COLO668 (cell line): Measurements from ENCODE around the gene OR2T33.
A peak's percentile ranks its signal among the peaks of the same experiment; 100 is the strongest.
"Not testable (repeated sequence)": the region's sequence is repeated elsewhere in the genome, so short reads cannot be mapped to it uniquely, and the experiment has no call there.

Experiments
- DNase-seq: peaks from one replicate; lab custom pipeline; 2025; ENCODE audit not compliant: unreplicated experiment; lab: John Stamatoyannopoulos, UW

OR2T33 gene, protein sequence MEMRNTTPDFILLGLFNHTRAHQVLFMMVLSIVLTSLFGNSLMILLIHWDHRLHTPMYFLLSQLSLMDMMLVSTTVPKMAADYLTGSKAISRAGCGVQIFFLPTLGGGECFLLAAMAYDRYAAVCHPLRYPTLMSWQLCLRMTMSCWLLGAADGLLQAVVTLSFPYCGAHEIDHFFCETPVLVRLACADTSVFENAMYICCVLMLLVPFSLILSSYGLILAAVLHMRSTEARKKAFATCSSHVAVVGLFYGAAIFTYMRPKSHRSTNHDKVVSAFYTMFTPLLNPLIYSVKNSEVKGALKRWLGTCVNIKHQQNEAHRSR

DNA sequence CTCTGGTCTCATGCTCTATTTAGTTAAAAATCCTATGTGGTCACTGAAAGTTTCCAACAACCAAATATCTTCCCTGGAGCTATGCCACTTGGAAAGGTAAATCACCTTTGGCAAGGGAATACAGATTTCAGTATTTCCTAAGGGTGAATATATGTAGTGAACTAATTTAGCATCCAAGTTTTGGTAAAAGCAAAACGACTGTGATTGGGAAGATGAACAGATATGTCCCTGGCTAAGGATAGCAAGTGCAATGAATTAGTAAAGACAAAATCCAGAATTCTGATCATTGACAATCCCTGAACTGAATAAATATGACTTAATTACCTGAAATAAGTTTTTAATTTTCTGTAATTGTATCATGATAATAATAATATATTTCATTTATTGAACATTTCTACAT is at the start of gene OR2T33:
TSS of gene OR2T33 (minus strand) at position 101 of the 400 bp plus-strand sequence. CDS start 4,162 bp downstream, outside the sequence.
- DNase-seq = no peak

- DNase-seq = no peak
Measured at GRCh38 chr1:248324468-248324867, 46.7 kb upstream of the OR2T33 start, which contains the start of gene OR2M7. OR2M7 (minus strand) TSS chr1:248324568; CDS start chr1:248324568, 0 bp downstream.

DNA sequence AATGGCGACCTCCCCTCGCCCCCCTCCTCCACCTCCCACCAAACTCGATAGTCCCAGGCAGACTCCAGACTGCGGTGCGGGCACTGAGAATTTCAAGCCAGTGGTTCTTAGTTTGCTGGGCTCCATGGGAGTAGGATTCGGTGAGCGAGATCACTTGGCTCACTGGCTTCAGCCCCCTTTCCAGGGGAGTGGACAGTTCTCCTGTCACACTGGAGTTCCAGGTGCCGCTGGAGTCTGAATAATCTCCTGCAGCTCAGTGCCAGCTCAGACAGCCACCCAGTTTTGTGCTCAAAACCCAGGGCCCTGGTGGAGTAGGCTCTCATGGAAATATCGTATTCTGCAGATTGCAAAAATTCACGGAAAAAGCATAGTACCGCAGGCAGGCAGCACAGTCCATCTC is 39.0 kb upstream of the OR2T33 start:
- DNase-seq = no peak

GRCh38 chr1:248306740-248307139 is 29.0 kb upstream of the OR2T33 start:
- not testable (repeated sequence) for DNase-seq

GRCh38 chr1:248306103-248306502 is 28.3 kb upstream of the OR2T33 start:
- no peak for DNase-seq

GRCh38 chr1:248305672-248306071 is 27.9 kb upstream of the OR2T33 start:
- not testable (repeated sequence) for DNase-seq

- no peak for DNase-seq
Measured at GRCh38 chr1:248303324-248303723, 25.5 kb upstream of the OR2T33 start, which contains the start of gene OR2T12. OR2T12 (minus strand) TSS chr1:248303424; CDS start chr1:248295578, 7,846 bp downstream.

DNA sequence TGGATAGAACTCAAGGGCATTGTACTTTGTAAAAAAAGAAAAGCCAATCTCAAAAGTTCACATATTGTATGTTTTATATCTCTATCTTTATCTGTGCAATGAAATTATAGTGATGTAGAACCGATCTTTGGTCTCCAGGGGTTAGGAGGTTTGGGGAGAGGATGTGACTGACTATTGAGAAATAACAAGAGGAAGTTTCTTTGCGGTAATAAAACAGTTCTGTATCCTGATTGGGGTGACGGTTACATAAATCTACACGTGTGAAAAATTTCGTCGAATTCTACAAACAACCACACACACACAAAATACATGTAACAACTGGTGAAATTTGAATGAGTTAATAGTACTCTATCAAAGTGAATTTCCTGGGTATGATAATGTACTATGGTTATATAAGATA is 10.6 kb upstream of the OR2T33 start:
- DNase-seq = no peak

GRCh38 chr1:248273225-248273624 is 4.6 kb downstream of the OR2T33 start:
- DNase-seq = not testable (repeated sequence)

DNA sequence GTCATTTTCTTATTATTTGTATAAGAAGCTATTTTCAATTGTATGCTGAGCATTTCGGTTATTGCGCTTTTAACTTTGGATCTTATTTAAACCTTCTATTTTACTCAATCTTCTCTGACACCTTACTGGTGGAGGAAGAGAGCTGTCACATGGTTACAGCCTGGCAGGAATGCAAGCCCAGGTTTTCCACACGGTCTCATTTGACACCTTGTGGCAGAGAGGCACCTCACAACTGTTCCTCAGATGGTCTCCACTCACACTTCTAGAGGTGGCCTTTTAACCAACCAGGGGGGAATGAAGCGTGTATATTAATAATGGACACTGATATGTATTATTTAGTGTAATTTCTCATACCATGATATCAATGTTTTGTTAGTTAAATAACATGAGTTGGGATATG is 9.6 kb downstream of the OR2T33 start:
- DNase-seq = no peak

DNA sequence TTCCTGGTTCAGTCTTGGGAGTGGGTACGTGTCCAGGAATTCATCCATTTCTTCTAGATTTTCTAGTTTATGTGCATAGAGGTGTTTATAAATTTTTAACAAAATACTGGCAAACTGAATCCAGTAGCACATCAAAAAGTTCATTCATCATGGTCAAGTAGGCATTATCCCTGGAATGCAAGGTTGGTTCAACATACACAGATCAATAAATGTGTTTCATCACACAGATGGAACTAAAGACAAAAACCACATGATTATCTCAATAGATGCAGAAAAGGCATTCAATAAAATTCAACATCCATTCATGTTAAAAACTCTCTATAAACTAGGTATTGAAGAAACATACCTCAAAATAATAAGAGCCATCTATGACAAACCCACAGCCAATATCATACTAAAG is 18.5 kb downstream of the OR2T33 start:
- not testable (repeated sequence) for DNase-seq

GRCh38 chr1:248243204-248243603 is 34.6 kb downstream of the OR2T33 start:
- DNase-seq = peak; percentile 21

DNA sequence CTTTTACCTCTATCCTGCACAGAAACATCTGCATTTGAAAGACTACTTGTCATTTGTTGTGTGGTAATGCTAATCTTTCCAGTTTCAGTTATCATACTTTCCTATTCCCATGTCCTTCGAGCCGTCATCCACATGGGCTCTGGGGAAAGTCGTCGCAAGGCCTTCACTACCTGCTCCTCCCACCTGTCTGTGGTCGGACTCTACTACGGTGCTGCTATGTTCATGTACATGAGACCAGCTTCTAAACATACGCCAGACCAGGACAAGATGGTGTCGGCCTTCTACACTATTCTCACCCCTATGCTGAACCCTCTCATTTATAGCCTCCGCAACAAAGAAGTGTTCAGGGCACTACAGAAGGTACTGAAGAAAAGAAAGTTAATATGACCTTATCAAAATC is 38.3 kb downstream of the OR2T33 start:
- DNase-seq = no peak

GRCh38 chr1:248231117-248231516 is 46.7 kb downstream of the OR2T33 start, which contains the start of gene OR2M4:
OR2M4 (plus strand) TSS chr1:248231417; CDS start chr1:248238929, 7,512 bp downstream.
- DNase-seq = no peak

DNA sequence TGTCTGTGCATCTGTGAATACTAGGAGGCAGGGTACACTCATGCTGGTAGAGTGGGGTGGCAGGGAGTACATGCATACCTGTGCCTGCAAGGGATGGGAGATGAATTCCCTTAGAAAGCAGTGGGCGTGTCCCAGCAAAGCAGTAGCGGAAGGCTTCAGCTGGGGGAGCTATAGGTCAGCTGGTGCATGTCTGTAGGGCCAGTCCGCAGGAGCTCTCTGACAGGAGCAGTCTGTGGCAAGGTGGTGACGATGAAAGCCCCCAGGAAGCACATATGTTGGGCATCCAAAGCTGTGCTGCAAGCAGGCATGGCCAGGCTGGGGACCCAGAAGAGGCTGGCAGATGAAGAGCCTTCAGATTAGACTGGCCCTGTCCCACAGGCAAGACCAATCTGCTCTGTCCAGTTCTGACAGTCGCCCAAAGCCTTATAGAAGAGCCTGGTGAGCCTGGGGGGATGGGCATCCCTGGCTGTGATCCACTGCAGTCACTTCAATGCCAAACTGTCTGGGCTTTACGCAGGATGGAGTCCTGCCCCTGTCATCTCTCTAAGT is 48.3 kb downstream of the OR2T33 start:
- DNase-seq = no peak

DNA sequence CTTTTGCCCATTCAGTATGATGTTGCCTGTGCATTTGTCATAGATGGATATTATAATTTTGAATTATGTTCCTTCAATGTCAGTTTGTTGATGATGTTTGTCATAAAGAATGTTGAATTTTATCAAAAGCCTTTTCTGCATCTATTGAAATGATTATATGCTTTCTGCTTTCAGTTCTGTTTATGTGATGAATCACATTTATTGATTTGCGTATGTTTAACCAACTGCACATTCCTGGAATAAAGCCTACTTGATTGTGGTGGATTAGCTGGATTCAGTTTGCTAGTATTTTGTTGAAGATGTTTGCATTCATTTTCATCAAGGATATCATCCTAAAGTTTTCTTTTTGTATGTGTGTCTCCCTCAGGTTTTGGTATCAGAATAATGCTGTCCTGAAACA is 52.2 kb downstream of the OR2T33 start:
- DNase-seq = no peak
